ENCODE measurements around the gene BCL11A. TPM values are rescaled to one million over a fixed set of nuclear protein-coding genes. Genes with fewer than 3 reads are reported as not detected.
A peak's percentile ranks its signal among the peaks of the same experiment; 100 is the strongest.

Gene BCL11A
- total RNA-seq, 1 experiment from 2014 or later: 91.4 TPM

- H4K91ac ChIP-seq (ENCODE audit: insufficient read length, low read depth, low read length): no peak overlapping the region
- no peak overlapping the region for H3K4ac ChIP-seq (ENCODE audit: low read depth, low read length)
- H4K20me1 ChIP-seq (ENCODE audit: control insufficient read depth, insufficient read depth, insufficient read length): no peaks in the 10 kb centered on the region
- H4K5ac ChIP-seq (ENCODE audit: insufficient read length, low read depth, low read length): no peak overlapping the region
- no peak overlapping the region for H4K8ac ChIP-seq (replicated peaks; ENCODE audit: insufficient read length, low read depth, low read length)
- H2BK120ac ChIP-seq (ENCODE audit: low read depth, low read length, poor library complexity, severe bottlenecking): no peak overlapping the region
- no peak overlapping the region for H3K4me2 ChIP-seq (ENCODE audit: insufficient read depth, insufficient read length, low read length)
- H3K9me3 ChIP-seq (ENCODE audit: control insufficient read depth, low read depth, low read length): no peaks in the 10 kb centered on the region
- TF ChIP-seq CTCF (conservative IDR thresholded peaks at IDR 0.05): no peak
- no peak overlapping the region for H3K56ac ChIP-seq (ENCODE audit: insufficient read length, low read depth, low read length)
- H2BK12ac ChIP-seq (ENCODE audit: insufficient read length, low read depth, low read length): no peak overlapping the region
- H3K18ac ChIP-seq (ENCODE audit: insufficient read length, low read depth, low read length): no peak overlapping the region
- WGBS (ENCODE audit: extremely low coverage, insufficient read length, low lambda C conversion rate): no CpG with 5 or more reads among the region's 22 CpGs
- no peak overlapping the region for H2BK20ac ChIP-seq (ENCODE audit: low read depth, low read length, poor library complexity, severe bottlenecking)
- H3K23me2 ChIP-seq (ENCODE audit: insufficient read length, low read depth, low read length, poor library complexity, severe bottlenecking): no peaks in the 10 kb centered on the region
- peaks cover 17% of the 10 kb centered on the region; the same call in 1 of the 2 replicates for H3K79me2 ChIP-seq (ENCODE audit: insufficient read depth, low read length)
- H3K9ac ChIP-seq (ENCODE audit: extremely low read depth, insufficient read length, low read length): no peak overlapping the region
- H3K27me3 ChIP-seq (ENCODE audit: insufficient read depth, low read length): peaks cover 11% of the 10 kb centered on the region; the same call in 1 of the 2 replicates
- peaks cover 90 to 96% of the 10 kb centered on the region in 2 experiments for H3K4me1 Mint-ChIP-seq
- H3K27ac Mint-ChIP-seq: peak overlapping the region in 1 of 3 experiments; percentile 60; a peak in 2 of 7 replicates
- peaks cover 8% of the 10 kb centered on the region for H3K79me1 ChIP-seq (ENCODE audit: insufficient read depth, low read depth, low read length, poor library complexity, severe bottlenecking)
- no peak overlapping the region for H2AK5ac ChIP-seq (ENCODE audit: insufficient read length, low read length)
- peaks cover 5% of the 10 kb centered on the region for H3K27me3 Mint-ChIP-seq (ENCODE audit: low read depth)
- no peak overlapping the region for H3K4me3 Mint-ChIP-seq
- no peak for DNase-seq
- H3K27ac ChIP-seq (ENCODE audit: insufficient read length, low read depth, low read length): no peak overlapping the region
- no peak overlapping the region for H3K23ac ChIP-seq (ENCODE audit: insufficient read length, low read depth, low read length)
- peak overlapping the region; percentile 58; the same call in 1 of the 2 replicates for H3K14ac ChIP-seq (ENCODE audit: insufficient read depth, low read length)
- no peak overlapping the region for H2BK15ac ChIP-seq (ENCODE audit: low read depth, low read length)
- peaks cover 27% of the 10 kb centered on the region for H3K4me1 ChIP-seq (ENCODE audit: insufficient read depth, low read length)
- no peak overlapping the region for H2BK5ac ChIP-seq (ENCODE audit: insufficient read length, low read length)
- no peak overlapping the region for H3T11ph ChIP-seq (ENCODE audit: low read length)
- H3K9me3 Mint-ChIP-seq: no peaks in the 10 kb centered on the region
- H2AFZ ChIP-seq (ENCODE audit: low read length): no peak overlapping the region
- H3K36me3 Mint-ChIP-seq (ENCODE audit: insufficient read depth in 1 of 3, low read depth in 3 of 3): peaks cover 8 to 44% (median 37%) of the 10 kb centered on the region in 3 experiments; a peak in 5 of 7 replicates
These were observed 74.0 kb downstream of the BCL11A start for GRCh38 chr2:60479226-60480088.
